GM19395 (cell line): ENCODE data around the gene CBL.
"Not testable (repeated sequence)": the region's sequence is repeated elsewhere in the genome, so short reads cannot be mapped to it uniquely, and the experiment has no call there.

Experiments
- ATAC-seq: cut with Tn5 transposase; IDR thresholded peaks from one replicate; pipeline ENCODE4 v1.9.1; 2021; ENCODE audit warnings: mild to moderate bottlenecking, moderate library complexity; ENCODE audit not compliant: unreplicated experiment

CBL gene

GRCh38 chr11:119205574-119206510 lies at the start of gene CBL:
TSS of gene CBL (plus strand) at chr11:119206339. CDS start at chr11:119206418, 79 bp downstream.
- ATAC-seq, result peak; percentile 78

DNA sequence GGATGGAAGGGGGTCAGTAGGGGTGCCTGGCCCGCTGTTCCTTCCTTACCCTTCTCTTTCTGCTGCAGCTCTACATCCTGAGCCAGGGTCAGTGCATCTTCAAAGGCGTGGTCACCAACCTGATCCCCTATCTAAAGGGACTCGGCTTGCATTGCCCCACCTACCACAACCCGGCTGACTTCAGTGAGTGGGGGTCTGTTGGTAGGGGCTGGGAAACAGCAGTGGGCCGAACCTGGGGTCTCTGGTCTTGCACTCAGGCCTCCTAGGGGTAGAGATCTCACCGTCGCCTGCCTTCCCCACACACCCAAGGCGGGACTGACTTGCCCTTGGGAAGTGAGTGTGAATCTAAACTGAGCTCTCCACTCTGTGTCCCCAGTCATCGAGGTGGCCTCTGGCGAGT lies 49.6 kb upstream of the CBL start:
- no peak for ATAC-seq

DNA sequence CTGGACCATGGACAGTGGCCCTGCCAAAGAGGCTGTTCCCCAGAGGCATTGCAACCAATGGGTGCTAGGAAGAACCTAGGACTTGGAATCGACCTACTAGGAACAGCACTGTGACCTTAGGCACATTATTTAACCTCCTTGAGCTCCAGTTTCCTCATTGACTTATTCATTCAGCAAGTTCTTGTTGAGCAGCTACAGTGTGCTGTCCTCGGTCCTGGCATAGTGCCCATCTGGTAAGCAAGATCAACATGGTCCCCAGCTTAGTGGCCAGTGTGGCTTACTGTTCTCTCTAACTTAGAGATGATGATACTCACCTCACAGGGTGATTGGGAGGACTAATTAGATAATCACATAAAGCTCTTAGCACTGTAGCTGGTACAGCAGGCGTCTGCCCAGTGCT lies 49.1 kb upstream of the CBL start:
- no peak for ATAC-seq

GRCh38 chr11:119158467-119158866 lies 47.7 kb upstream of the CBL start:
- no peak for ATAC-seq

DNA sequence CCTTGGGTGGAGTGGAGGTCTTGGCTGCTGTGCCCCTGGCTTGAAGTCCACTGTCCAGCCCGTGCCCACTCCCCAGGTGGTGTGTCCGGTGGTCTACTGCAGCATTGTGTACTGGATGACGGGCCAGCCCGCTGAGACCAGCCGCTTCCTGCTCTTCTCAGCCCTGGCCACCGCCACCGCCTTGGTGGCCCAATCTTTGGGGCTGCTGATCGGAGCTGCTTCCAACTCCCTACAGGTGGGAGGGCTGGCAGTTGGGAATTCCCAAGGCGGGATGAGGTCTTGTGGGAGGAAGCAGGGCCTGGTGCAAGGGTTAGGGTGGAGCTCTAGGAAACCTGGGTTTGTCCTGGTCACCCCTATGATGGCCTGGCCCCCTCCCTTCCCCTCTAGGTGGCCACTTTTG lies 46.0 kb upstream of the CBL start:
- no peak for ATAC-seq

DNA sequence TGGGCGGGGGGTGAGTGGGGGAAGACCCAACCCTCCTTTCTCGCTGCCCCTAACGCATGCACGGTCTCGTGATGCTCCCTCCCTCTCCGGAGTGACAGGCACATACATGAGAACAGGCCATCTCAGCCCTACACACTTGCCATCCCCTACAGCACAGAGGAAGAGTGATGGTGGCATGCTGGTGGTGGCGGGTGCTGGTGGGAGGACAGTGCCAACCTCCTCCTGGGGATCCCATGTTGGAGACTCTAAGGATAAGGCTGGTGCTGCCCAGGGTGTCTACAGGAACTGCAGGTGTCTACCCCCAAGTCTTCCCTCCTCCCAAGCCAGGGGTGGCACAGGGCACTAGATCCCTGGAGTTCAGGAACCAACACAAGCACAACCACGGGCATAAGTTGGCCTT lies 44.3 kb upstream of the CBL start:
- ATAC-seq, result no peak

DNA sequence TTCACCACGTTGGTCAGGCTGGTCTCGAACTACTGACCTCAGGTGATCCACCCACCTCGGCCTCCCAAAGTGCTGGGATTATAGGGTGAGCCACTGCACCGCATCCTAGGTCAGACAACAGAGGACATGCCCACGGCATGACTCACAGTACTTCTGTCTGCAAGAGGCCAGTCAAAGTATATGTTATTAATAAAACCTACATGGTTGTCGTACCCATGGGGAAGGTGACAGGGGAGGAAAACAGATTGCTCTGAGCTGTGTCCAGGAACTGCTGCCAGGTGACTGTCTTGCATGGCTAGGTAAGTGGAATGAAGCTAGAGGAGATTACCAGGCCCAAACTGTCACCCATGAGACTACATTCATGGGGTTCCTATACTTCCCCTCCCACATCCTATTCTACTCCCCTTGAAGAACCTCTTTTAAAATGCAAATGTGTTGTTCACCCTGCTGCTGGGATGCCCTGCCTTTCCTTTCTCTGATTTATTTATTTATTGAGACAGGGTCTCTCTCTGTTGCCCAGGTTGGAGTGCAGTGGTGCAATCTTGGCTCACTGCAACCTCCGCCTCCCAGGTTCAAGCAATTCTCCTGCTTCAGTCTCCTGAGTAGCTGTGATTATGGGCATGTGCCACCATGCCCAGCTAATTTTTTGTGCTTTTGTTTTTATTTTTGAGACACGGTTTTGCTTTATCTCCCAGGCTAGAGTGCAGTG lies 39.6 kb upstream of the CBL start:
- ATAC-seq, result no peak

DNA sequence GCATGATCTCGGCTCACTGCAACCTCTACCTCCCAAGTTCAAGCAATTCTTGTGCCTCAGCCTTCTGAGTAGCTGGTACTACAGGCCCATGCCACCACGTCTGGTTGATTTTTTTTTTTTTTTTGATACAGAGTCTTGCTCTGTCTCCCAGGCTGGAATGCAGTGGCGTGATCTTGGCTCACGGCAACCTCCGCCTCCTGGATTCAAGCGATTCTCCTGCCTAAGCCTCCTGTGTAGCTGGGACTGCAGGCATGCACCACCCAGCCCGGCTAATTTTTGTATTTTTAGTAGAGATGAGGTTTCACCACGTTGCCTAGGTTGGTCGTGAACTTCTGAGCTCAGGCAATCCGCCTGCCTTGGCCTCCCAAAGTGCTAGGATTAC lies 39.1 kb upstream of the CBL start:
- ATAC-seq, result not testable (repeated sequence)

GRCh38 chr11:119167933-119168332 lies 38.2 kb upstream of the CBL start:
- ATAC-seq, result no peak

DNA sequence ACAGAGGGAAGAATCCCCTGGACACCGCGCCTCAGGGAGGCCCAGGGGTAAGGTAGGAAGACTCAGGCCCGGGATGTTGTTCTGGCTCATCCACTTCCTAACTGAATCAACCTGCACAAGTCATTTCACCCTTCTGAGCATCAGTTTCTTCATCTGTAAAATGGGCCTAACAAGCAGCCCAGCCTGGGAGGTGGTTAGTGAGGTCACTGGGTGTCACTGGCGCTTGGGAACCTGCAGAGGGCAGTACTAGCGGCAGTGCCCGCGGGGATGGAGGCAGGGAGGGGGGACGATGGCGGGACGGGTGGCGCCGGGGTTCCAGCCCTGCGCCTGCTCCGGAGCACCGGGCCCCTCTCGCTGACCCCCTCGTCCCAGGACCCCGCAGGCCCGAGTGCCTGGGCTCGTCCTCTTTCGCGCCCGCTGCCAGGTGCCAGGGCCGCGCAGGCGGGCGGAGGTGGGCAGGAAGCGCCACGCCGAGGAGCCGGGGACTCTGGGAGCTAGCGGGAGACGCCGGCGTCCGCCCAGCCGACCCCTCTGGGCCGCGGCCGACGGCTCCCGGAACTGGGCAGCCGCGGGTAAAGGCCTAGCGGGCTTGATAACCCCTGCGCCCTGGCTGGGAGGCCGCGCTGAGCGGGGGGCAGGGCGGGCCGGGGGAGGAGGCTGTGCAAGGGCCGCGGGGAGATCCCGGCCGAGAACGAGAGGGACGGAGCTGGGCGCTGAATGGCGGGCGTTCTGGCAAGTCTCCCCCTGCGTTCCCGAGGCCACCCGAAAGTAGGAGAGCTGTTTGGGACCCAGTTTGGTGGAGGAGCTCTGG lies 37.5 kb upstream of the CBL start, which contains the start of gene NLRX1:
NLRX1 (plus strand) TSS at position 255 of the 811 bp plus-strand sequence. CDS start 2,679 bp downstream, outside the sequence.
- ATAC-seq, result peak; percentile 86

- peak; percentile 32 for ATAC-seq
Measured at GRCh38 chr11:119169282-119169719, 36.8 kb upstream of the CBL start.

DNA sequence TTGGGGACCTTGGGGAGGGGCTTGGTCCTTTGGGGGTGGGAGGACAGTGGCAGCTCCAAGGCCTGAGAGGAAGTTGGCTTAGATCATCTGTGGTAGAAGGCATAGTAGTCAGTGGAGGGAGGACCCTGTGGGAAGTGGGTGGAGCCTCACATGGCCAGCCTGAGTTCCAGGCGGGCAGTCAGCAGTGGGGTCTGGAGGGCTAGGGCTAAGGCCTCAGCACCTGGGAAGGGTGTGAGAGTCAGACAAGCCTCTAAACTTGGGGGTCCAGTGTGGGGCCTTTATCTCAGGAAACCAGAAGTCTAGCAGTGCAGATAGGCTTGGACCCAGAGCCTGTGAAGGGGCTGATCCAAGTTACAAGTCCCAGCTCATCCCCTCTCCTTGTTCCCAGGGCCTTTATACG lies 33.6 kb upstream of the CBL start:
- no peak for ATAC-seq

GRCh38 chr11:119173453-119173852 lies 32.7 kb upstream of the CBL start:
- no peak for ATAC-seq

DNA sequence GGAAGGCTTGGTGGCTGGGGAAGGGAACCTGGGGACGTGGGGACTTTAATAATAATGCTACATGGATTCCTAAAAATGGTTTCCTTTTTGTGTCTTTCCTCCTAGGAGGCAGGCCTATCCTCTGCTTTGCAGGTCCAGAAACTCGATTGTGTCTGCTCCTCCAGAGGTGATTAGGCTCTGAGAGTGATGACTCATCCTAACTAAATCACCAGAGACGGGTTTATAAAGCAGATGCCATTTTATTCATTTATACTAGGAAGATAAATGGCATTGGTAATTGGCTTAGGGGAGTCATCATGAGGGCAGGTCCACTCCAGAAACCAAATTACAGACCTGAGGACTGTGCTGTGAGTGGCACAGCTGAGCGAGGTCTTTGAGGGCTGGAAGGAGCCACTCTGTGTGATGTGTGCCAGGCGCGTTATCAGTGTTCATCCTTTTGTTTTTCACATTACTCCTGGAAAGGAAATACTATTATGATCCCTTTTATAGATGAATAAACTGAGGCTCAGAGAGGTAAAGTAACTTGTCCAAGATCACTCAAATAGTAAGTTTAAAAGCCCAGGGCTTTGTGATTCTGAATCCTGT lies 30.6 kb upstream of the CBL start:
- ATAC-seq, result no peak

DNA sequence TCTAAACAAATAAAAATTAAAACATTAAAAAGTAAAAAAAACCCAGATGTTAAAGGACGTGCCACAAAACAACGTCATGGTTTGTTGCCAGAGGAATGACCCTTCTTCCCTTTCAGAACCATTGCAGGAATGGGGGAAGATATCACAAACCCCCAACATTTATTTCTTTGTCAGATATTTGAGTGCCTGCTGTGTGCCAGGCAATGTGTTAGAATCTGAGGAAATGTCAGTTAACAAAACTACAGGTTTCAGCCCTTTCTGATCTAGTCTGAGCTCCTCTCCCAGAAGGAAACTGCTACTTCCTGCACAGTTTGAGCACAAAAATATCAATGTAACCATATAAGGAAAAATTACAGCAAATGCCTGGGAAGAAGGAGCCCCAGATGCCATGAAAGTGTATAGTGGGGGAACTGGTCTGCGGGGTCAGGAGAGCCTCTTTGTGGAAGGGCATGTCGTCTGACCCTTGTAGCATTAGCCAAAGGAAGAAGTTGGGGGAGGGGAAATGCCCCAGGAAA lies 27.9 kb upstream of the CBL start:
- no peak for ATAC-seq

- ATAC-seq, result no peak
Measured at GRCh38 chr11:119179342-119179741, 26.8 kb upstream of the CBL start.

DNA sequence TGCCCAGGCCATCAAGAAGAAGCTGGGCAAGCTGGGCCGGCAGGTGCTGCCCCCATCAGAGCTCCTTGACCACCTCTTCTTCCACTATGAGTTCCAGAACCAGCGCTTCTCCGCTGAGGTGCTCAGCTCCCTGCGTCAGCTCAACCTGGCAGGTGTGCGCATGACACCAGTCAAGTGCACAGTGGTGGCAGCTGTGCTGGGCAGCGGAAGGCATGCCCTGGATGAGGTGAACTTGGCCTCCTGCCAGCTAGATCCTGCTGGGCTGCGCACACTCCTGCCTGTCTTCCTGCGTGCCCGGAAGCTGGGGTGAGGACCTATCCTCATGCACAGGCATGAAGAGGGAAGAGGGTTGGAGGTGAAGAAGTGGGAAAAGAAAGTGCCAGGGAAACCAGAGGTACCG lies 26.2 kb upstream of the CBL start:
- no peak for ATAC-seq

DNA sequence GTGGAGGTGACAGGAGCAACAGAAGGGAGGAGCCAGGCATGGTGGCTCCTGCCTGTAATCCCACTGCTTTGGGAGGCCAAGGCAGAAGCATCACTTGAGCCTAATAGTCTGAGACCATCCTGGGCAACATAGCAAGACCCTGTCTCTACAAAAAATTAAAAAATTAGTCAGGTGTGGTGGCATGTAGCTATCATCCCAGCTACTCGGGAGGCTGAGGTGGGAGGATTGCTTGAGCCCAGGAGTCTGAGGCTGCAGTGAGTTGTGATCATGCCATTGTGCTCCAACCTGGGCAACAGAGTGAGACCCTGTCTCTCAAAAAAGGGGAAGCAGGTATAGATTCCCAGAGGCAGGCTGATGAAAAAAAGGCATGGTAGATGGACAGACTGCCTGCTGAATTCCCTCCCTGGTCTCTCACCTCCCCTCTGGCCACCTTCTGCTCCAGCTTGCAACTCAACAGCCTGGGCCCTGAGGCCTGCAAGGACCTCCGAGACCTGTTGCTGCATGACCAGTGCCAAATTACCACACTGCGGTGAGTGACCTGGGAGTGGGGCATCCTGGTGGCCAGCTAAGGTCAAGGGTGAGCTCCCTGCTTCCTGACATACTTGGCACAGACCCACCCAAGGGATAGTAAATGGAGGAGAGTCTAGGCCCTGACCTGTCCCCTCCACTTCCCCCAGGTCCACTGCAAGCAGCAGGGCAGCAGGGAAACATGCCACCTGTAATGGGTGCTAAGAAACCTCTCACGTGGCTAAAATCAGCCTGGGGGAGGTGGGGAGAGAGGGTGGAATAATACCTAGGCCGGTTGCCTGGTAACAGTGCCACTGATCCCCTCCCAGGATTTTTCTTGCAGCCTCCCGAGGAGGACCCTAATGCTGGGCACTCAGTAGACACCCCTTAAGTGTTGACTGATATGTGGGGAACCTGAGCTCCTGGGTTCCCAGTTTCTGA lies 25.1 kb upstream of the CBL start:
- ATAC-seq, result no peak

DNA sequence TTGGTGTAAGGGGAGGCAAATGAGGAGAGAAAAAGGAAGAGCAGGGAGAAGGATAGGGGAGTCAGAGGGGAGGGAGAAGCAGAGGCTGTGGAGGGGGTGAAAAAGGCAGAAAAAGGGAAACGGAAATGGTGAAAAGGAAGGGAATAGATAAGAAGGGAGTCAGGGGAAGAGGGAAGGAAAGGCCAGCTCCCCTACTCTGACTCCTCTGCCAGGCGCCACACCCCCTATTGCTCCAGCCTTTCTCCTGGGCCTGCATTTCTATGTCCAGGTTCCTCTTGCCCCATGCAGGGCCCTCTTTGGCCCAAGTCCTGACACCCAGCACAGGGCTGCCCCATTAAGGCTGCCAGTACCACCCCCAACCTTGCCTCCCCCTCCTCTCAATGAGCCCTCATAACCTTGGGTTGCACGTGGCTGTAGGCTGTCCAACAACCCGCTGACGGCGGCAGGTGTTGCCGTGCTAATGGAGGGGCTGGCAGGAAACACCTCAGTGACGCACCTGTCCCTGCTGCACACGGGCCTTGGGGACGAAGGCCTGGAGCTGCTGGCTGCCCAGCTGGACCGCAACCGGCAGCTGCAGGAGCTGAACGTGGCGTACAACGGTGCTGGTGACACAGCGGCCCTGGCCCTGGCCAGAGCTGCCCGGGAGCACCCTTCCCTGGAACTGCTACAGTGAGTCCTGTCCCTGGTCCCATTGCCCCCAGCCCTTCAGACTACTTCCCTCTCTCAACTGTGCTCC lies 24.3 kb upstream of the CBL start:
- ATAC-seq, result no peak
